NOMO-1 treated with DMSO at 0.1 percent for 48 hours (cell line): Measurements from ENCODE around the gene ZNF768.
"Not testable (repeated sequence)": the region's sequence is repeated elsewhere in the genome, so short reads cannot be mapped to it uniquely, and the experiment has no call there.

Experiments
- DNase-seq: peaks from one replicate; lab custom pipeline; 2025; ENCODE audit not compliant: unreplicated experiment; lab: John Stamatoyannopoulos, UW

The ZNF768 gene

DNA sequence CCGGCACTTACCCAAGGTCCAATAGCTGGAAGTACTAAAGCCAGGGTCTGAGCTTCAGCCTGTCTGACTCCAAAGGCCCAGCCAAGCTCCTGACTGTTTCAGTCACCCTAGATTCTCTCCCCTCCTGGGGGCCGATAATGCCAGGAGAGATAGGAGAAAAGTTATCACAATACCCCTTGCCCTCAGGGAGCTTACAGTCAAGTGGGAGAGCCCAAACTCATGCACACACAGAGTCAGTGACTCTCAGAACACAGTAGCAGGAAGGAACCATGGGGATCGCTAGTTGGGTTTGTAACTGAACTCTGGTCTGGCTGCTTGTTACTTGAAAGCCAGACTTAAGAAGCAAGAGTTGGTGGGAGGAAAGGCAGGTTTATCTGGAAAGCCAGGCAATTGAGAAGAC lies 14.9 kb downstream of the ZNF768 start:
- DNase-seq = no peak

DNA sequence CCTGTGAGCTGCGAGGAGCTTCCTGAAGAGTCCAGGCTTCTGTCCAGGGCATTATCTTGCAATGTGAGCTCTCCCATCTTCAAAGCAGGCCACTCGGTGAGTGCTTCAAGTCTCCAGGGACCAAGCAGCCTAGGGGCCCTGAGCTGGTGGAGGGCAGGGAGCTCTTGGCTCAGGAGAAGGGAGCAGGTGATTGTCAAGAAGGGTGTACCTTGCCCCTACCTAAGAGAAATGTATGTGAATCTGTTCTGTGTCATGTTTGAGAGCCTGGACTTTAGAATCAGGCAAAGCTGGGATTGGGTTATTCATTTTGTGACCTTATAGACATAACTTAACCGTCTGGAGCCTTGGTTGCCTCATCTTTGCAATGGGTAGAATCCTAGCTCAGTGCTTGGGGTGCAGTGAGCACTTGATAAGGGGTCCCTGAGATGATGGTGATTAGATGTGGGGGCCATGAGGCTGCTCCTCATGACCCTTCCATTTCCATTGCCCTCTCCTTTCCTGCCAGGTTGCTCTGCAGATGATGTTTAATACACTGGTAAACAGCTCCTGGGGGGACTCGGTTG lies 15.9 kb downstream of the ZNF768 start:
- DNase-seq = no peak

DNA sequence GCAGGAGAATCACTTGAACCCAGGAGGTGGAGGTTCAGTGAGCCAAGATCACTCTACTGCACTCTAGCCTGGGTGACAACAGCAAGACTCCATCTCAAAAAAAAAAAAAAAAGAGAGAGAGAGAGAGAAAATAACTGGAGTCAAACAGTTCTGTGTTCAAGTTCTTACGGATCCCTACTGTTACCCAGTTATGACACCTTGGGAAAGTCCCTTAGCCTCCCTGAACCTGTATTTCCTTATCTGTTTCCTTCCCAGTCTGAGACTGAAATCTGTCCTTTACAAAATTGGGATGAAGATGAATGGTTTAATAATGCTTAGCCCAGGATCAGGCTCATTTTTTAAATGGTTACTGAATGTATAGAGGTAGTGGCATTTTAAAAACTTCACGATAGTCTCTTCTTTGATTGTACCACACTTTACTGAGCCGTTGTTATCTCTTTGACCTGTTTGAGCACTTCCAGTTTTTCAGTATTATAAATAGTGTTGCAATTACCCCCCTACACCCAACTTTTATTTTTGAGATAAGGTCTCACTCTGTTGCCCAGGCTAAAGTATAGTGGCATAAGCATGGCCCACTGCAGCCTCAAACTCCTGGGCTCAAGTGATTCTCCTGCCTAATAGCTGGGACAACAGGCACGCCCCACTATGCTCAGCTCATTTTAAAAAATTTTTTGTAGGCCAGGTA lies 17.1 kb downstream of the ZNF768 start:
- DNase-seq = no peak

GRCh38 chr16:30503403-30504296 lies 22.7 kb downstream of the ZNF768 start:
- DNase-seq = no peak

GRCh38 chr16:30499284-30499683 lies 27.1 kb downstream of the ZNF768 start:
- DNase-seq = no peak

- DNase-seq = no peak
These were observed 31.7 kb downstream of the ZNF768 start for GRCh38 chr16:30494709-30495108.

- no peak for DNase-seq
These were observed 32.4 kb downstream of the ZNF768 start for GRCh38 chr16:30493941-30494488.

DNA sequence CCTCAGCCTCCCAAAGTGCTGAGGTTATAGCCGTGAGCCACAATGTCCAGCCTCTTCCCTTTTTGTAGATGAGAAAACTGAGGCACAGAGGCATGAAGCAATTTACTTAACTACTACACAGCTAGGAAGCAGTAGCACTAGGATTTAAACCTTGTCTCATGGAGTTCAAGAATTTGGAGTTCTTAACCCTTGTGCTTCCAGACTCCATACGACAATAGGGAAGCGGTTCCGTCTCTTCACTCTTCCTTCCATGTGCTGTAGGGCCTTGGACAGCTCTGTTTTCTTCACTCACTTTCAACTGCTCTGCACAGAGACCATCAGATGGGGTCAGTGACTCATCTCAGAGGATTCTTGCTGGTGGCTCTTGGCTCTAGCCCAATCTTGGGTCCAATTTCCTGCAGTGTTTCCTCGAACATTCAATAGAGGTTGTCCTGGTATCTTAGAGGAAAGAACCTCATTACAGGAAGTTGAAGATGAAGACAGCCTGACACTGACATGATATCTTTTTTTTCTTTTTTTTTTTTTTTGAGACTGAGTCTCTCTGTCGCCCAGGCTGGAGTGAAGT lies 34.5 kb downstream of the ZNF768 start:
- DNase-seq = no peak

DNA sequence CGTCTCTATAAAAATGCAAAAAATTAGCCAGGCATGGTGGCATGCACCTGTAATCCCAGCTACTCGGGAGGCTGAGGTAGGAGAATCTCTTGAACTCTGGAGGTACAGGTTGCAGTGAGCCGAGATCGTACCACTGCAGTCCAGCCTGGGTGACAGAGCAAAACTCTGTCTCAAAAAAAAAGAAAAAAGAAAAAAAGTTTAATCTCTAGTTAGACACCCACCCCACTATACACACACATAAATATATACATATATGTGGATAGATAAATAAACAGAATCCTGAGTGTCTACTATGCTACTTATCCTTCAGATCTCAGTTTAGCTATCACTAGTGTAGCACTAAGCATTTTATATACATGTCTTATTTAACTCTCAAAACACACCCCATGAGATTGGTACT lies 35.1 kb downstream of the ZNF768 start:
- DNase-seq = no peak

DNA sequence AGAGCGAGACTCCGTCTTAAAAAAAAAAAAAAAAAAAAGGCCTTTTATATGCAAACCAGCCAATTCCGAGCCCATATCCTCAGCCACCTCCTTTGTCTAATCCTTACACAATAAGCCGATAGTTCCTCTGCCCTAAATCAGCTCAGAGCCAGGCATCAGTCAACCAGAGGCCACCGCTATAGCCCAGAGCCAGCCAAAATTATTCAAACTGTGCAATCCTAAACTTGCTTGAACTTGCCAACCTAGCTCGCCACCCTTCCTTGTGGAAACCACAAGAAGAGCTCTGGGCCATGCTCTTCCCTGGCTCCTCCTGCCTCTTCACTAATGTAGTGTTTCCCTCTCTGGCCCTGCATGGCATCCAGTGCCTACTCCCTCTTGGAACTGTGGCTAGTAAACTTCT lies 36.2 kb downstream of the ZNF768 start:
- DNase-seq = no peak

- DNase-seq = no peak
These were observed 37.4 kb downstream of the ZNF768 start for GRCh38 chr16:30488764-30489605.

DNA sequence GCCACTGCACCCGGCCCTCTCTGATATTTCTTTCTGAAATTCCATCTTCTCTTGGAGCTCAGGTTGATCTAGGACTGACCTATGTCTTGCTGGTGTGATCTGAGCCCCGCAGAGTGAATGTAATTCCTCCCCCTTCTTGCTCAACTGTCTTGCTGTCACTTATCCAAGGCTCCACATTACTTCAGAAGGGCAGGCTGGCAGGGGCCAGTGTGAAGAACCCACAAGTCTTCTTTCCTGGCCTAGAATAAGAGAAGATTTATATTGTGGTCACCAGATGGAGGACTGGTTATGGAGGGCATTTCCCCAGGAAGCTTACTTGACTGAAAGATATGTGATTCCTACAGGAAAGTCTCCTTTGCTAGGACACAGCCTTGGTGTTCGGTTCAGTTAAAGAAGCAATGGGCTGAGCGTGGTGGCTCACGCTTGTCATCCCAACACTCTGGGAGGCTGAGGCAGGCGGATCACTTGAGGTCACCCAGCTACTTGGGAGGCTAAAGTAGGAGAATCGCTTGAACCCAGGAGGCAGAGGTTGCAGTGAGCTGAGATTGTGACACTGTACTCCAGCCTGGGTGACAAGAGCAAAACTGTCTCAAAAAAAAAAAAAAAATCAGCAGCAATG lies 40.4 kb downstream of the ZNF768 start:
- no peak for DNase-seq

DNA sequence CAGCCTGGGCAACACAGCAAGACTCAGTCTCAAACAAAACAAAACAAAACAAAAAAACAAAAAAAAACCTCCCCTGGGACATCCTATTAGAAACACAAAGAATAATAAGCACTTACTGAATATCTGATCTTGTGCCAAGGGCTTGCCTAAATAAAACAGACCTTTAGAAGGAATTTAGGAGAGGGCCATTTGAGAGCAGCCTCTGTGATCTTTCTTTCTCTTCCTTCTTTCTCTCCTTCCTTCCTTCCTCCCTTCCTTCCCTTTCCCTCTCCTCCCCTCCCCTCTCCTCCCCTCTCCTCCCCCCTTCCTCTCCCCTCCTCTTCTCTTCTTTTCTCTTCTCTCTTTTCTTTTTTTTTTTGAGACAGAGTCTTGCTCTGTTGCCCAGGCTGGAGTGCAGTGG lies 41.5 kb downstream of the ZNF768 start:
- DNase-seq = no peak

DNA sequence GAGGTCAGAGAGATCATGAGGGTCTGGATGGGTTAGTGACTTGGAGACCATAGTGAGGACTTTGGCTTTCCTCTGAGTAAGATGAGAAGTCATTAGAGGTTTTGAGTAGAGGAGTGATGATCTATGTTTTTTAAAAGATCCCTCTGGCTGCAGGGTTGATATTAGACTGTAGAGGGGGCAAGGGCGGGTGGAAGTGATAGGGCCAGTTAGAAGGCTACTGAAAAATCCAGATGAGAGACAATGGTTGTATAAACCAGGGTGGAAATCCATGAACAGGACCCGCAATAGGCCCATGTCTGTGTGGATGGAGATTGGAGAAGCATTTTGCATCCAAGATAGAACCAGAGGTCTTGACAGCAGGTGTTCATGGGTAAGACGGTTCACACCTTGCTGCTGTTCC lies 44.0 kb downstream of the ZNF768 start:
- no peak for DNase-seq

- DNase-seq = peak; percentile 65
These were observed 45.0 kb downstream of the ZNF768 start for GRCh38 chr16:30481381-30481780.

GRCh38 chr16:30478766-30479478 lies 47.4 kb downstream of the ZNF768 start:
- DNase-seq = no peak

- not testable (repeated sequence) for DNase-seq
These were observed 48.6 kb downstream of the ZNF768 start for GRCh38 chr16:30477773-30478172.

DNA sequence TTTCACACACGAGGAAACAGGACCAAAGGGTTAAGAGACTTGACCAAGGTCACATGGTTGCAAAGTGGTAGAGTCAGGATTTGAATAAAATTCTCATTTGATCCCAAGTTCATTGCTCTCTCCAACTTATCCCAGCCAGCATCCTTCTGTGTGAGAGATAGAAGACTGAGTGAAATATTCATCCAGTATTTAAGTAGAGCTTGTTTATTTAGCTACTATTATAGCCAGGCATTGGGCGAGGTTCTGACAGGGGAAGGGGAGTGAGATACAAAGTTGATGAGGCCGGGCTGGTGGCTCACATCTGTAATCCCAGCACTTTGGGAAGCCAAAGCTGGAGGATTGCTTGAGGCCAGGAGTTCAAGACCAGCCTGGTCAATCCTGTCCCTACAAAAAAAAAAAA lies 49.4 kb downstream of the ZNF768 start:
- no peak for DNase-seq

DNA sequence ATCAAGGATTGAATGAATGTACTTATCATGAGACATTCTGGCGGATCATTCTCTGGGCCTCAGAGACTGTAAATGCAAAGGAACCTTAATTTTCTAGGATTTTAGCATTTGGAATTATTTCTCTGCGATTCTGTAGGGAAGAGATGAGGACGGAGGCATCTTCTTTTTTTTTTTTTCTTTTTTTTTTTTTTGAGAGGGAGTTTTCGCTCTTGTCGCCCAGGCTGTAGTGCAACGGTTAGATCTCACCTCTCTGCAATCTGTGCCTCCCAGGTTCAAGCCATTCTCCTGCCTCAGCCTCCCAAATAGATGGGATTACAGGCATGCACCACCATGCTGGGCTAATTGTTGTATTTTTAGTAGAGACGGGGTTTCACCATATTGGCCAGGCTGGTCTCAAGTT lies 51.7 kb downstream of the ZNF768 start:
- DNase-seq = no peak

- no peak for DNase-seq
These were observed 52.3 kb downstream of the ZNF768 start for GRCh38 chr16:30474074-30474452.
